ENCODE results near the gene CDX1. TPM values are rescaled to one million over a fixed set of nuclear protein-coding genes. Genes with fewer than 3 reads are reported as not detected.

CDX1 gene
- total RNA-seq, 4 donors from 2014 or later, result not detected

GRCh38 chr5:150174285-150174684 lies 7.7 kb downstream of the CDX1 start:
- TF ChIP-seq CTCF (IDR thresholded peaks at IDR 0.05; ENCODE audit: low read depth), result no peak

- no peak for TF ChIP-seq CTCF (IDR thresholded peaks at IDR 0.05; ENCODE audit: low read depth)
These were observed 8.5 kb downstream of the CDX1 start for GRCh38 chr5:150175076-150175475.

GRCh38 chr5:150175536-150175935 lies 9.0 kb downstream of the CDX1 start:
- no peak for TF ChIP-seq CTCF (IDR thresholded peaks at IDR 0.05; ENCODE audit: low read depth)

GRCh38 chr5:150176745-150177477 lies 10.3 kb downstream of the CDX1 start:
- no peak for TF ChIP-seq CTCF (IDR thresholded peaks at IDR 0.05; ENCODE audit: low read depth)

GRCh38 chr5:150177721-150178120 lies 11.1 kb downstream of the CDX1 start:
- no peak for TF ChIP-seq CTCF (IDR thresholded peaks at IDR 0.05; ENCODE audit: low read depth)

- no peak for TF ChIP-seq CTCF (IDR thresholded peaks at IDR 0.05; ENCODE audit: low read depth)
These were observed 11.7 kb downstream of the CDX1 start for GRCh38 chr5:150178262-150178661.

- TF ChIP-seq CTCF (IDR thresholded peaks at IDR 0.05; ENCODE audit: low read depth), result no peak
These were observed 12.5 kb downstream of the CDX1 start for GRCh38 chr5:150179019-150179620.
